Testis (tissue), 2 donors: Measurements from ENCODE around the gene FLYWCH1.

Experiments used
- CTCF ChIP-seq, 3 experiments: fragments of 450-650 bp in 2 of 3; fragments of 200-600 bp in 1 of 3; sonication (generic) in 1 of 3; IDR thresholded peaks; one replicate each; pipeline ENCODE4 v1.5.1; 2016 to 2019; ENCODE audit warnings: antibody characterized with exemption in 3 of 3, mild to moderate bottlenecking in 2 of 3, moderate library complexity in 1 of 3
- POLR2A ChIP-seq: fragments of 450-650 bp; IDR thresholded peaks from one replicate; pipeline ENCODE4 v1.6.1; 2017; ENCODE audit warnings: antibody characterized with exemption, mild to moderate bottlenecking, moderate library complexity

DNA sequence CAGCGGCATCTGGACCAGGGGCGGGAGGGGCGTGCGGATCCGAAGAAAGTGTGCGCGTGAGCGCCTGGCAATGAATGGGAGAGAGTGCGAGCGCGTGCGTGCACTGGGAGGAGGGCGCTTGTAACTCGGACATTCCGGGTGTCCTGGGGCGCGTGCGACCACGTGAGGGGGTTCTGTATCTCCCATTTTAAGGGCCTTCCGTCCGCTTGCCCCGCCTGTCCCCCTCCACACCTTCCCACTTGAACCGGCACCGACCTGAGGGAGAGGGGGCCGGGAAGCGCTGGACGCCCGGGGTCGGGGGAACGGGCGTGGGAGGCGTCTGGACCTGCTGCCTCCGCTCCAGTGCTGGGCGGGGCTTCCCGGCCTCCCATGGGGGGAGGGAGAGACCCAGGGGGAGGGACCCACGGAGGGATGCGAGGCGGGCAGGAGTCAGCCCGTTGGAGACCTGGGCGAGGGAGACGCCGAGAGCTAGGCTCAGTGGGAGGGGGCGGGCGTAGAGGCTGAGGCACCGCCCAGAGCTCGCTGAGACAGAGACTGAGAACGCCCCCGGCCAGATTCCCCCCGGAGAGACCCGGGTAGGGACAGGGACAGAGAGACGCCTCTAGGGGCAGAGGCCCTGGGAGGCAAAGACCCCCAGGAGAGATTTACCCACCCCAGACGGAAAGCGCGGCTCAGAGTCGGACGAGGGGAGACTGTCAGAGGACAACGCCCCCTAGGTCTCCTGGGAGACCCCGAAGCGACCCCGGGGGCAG lies 52.2 kb downstream of the FLYWCH1 start, which contains the start of gene KREMEN2:
- TF ChIP-seq CTCF (IDR thresholded peaks at IDR 0.05) = no peak
- no peak for TF ChIP-seq POLR2A
